ENCODE data around the gene WDR86. TPM values are rescaled to one million over a fixed set of nuclear protein-coding genes. Genes with fewer than 3 reads are reported as not detected.

Gene WDR86
- total RNA-seq, 1 experiment from 2014 or later, result 8.1 TPM

GRCh38 chr7:151431768-151432311 is 22.0 kb upstream of the WDR86 start:
- no peak for TF ChIP-seq CTCF (conservative IDR thresholded peaks at IDR 0.05)
- Histone ChIP-seq H3T11ph (ENCODE audit: low read length) (no peak overlapping the region), H3K14ac (ENCODE audit: insufficient read depth, low read length) (no peak overlapping the region), H4K20me1 (ENCODE audit: control insufficient read depth, insufficient read depth, insufficient read length) (no peaks in the 10 kb centered on the region), H3K23ac (ENCODE audit: insufficient read length, low read depth, low read length) (no peak overlapping the region), H3K23me2 (ENCODE audit: insufficient read length, low read depth, low read length, poor library complexity, severe bottlenecking) (no peaks in the 10 kb centered on the region), H4K5ac (ENCODE audit: insufficient read length, low read depth, low read length) (no peak overlapping the region), H3K9ac (ENCODE audit: extremely low read depth, insufficient read length, low read length) (no peak overlapping the region), H2BK15ac (ENCODE audit: low read depth, low read length) (no peak overlapping the region), H2AFZ (ENCODE audit: low read length) (no peak overlapping the region), H3K27me3 (ENCODE audit: insufficient read depth, low read length) (no peaks in the 10 kb centered on the region), H2BK5ac (ENCODE audit: insufficient read length, low read length) (no peak overlapping the region), H2BK20ac (ENCODE audit: low read depth, low read length, poor library complexity, severe bottlenecking) (no peak overlapping the region), H4K91ac (ENCODE audit: insufficient read length, low read depth, low read length) (no peak overlapping the region), H3K79me2 (ENCODE audit: insufficient read depth, low read length) (no peaks in the 10 kb centered on the region), H3K9me3 (ENCODE audit: control insufficient read depth, low read depth, low read length) (no peaks in the 10 kb centered on the region), H4K8ac (replicated peaks; ENCODE audit: insufficient read length, low read depth, low read length) (no peak overlapping the region), H3K79me1 (ENCODE audit: insufficient read depth, low read depth, low read length, poor library complexity, severe bottlenecking) (no peaks in the 10 kb centered on the region), H3K4me2 (ENCODE audit: insufficient read depth, insufficient read length, low read length) (no peak overlapping the region), H2BK120ac (ENCODE audit: low read depth, low read length, poor library complexity, severe bottlenecking) (no peak overlapping the region), H3K4ac (ENCODE audit: low read depth, low read length) (no peak overlapping the region), H2AK5ac (ENCODE audit: insufficient read length, low read length) (no peak overlapping the region), H3K18ac (ENCODE audit: insufficient read length, low read depth, low read length) (no peak overlapping the region), H3K27ac (ENCODE audit: insufficient read length, low read depth, low read length) (no peak overlapping the region), H3K4me1 (ENCODE audit: insufficient read depth, low read length) (peaks cover 3% of the 10 kb centered on the region; the same call in 1 of the 2 replicates), H3K56ac (ENCODE audit: insufficient read length, low read depth, low read length) (no peak overlapping the region), H2BK12ac (ENCODE audit: insufficient read length, low read depth, low read length) (no peak overlapping the region)
- Mint-ChIP-seq H3K4me1 (peaks cover 32 to 35% of the 10 kb centered on the region in 2 experiments), H3K36me3 (ENCODE audit: insufficient read depth in 1 of 3, low read depth in 3 of 3) (no peaks in the 10 kb centered on the region; a peak in 1 of 7 replicates), H3K9me3 (no peaks in the 10 kb centered on the region), H3K4me3 (no peak overlapping the region), H3K27ac (peak overlapping the region in 1 of 3 experiments; percentile 44; a peak in 1 of 7 replicates), H3K27me3 (ENCODE audit: low read depth) (peaks cover 2% of the 10 kb centered on the region)
- no peak for DNase-seq
- WGBS (ENCODE audit: extremely low coverage, insufficient read length, low lambda C conversion rate), result no CpG with 5 or more reads among the region's 25 CpGs
